IPS DF 4.7 (cell line): Measurements from ENCODE around the gene RPE65.
"Not testable (repeated sequence)": the region's sequence is repeated elsewhere in the genome, so short reads cannot be mapped to it uniquely, and the experiment has no call there.

Source experiments
- DNase-seq: peaks from one replicate; pipeline ENCODE4 v3.0.0-alpha.2; 2013; ENCODE audit warnings: low spot score; ENCODE audit errors: extremely low read depth

The RPE65 gene

DNA sequence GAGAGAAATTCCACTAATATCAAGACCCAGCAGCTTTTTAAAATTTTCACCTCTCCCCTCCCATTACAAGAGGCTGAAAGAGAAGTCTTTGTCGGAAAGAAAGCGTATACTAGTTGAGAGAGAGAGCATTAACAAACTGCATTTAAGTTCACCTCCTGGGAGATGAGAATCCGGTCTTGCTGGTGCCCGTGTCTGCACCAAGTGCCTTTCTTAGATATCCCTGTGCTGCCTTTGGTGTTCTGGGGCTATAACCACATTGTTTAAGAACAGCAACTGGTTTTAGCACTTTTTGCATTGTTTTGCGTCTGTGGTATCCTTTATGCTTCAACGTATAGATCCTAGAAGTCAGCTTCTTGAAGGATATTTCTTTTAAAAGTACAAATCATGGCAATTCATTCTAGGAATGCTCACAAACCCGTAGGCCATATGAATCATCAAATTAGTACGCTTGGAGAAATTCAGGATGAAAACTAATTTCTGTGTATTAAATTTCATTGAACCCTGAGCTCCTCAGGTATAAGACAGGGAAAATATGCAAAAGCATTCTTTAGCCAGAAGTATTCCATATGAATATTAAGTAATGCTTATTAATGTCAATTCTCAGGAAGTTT lies 3.4 kb upstream of the RPE65 start:
- DNase-seq, result no peak

DNA sequence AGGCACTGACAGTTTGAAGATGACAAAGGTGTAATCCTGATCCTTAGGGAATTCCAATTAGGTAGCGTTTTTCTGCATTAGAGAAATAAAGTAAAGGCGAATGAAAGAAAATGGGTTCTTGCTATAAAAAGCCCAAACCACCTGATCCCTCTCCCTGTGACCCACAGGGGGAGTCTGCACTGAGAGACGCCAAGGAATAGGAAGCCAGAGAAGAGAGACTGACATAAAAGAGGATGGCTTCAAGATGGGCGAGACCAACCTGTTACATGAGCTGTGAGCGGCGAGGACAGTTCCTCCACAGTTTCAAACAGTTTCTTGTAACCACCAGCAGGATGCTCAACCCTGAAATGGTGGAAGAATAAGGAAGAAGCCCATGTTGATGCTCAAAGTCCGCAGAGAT lies 1.4 kb downstream of the RPE65 start:
- no peak for DNase-seq

DNA sequence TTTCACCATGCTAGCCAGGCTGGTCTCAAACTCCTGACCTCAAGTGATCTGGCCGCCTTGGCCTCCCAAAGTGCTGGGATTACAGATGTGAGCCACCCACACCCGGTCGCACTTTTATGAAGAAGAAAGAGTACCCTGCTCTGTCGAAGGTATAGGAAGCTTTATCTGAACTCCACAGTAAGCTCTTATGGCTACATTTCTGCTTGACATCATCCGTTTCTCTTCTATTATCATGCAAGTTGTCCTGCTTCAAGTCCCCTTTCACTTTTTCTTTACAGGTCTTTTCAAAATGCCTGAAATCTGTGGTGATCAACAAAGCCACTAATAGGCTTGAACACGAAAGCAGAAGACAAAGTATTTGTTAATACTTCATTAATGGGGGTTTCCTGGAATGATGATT lies 4.0 kb downstream of the RPE65 start:
- no peak for DNase-seq

DNA sequence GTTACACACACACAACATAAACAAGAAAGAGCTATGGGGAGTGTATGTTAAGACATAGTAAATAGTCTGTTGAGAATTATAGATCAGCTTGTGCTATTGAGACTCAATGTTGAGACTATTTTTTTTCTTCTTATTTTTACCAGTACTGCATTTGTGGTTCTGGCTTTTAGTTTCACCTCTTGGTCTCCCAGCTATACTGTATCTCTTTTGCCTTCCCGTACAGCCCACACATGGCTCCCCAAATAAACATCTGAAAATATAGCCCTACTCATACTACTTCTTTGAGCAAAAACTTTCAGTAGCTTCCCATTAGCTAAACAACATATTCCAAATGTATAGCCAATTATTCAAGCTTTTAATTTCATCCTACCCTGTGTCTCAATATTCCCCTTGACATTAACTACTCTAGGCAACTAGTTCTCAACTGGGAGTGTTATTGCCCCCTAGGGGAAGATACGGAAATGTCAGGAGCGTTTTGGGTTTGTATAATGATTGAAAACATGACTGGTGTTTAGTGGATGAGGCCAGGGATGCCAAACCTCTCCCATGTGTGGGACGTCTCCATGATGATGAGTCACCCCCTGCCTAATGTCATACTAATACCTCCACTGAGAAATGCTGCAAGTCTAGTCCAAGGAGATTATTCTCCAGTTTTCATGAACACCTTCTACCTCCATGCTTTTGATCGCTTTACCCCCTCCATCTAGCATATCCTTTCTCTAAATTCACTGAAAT lies 6.8 kb downstream of the RPE65 start:
- no peak for DNase-seq

DNA sequence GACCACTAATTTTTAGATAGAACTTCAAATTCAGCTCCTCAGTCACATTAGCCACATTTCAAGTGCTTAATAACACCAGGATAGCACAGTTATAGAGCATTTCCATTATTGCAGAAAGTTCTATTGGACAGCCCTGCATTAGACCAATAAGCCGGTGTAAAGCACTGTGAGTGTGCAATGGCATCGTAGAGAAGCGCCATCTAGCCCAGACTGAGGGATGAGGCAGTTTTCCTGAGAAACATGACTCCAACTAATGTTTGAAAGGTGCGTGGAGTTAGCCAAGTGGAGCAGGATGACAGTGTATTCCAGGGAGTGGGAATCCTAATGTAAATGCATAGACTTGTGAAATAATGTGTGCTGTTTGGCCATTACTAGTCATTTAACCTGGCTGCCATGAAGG lies 7.7 kb downstream of the RPE65 start:
- no peak for DNase-seq

DNA sequence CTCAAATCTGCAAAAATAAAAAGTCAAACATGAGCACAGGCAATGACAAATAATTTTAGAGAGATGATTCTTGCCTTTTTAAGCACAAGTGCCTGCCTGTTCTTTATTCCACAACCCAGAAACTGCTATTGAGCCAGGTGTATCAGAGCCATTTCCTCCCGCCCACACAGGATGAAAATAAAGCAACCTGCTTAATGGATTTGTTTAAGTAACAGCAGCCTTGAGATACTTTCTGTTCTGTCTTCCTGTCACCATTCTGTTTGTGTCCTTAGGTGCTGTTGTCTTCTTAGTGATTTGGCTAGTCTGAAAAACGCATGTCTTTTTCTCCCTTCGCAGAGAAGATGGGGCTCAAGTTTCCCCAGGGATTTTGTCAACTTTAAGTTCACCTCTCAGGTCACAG lies 11.4 kb downstream of the RPE65 start:
- no peak for DNase-seq

DNA sequence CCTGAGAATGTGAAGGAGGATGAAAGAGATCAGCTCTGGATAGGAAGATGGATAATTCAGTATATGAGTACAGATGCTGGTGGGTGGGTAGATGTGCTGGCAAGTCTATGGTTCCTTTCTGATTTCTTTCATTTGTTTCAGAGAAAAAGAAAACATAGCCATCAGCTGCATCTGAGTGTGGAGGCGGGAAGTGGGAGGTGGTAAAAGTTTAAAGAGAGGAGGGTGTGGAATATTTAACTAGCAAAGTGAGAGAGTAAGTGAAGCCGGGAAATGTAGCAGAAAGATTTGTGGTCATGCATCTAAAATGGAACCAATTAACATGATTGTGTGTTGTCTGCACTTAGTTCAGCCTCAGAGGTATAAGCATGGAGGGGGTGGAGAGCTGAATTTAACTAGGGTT lies 16.4 kb downstream of the RPE65 start:
- DNase-seq, result no peak

DNA sequence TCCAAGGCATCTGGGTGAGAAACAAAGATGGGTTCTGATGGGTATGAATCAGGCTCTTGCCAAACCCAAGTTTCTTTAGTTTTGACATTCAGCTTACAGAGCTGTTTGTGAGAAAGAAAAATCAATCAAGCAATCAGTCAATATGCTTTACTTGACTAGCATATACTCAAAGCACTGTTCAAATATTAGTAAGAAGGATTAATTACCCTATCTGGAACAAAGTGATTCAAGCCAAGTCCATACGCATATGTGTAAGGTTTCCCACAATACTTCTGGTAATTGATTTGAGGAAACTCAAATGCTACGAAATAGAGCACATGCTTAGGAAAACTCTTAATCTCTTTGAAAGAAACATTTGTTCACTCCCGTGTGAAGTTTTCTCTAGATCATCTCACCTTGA lies 18.7 kb downstream of the RPE65 start:
- DNase-seq, result no peak

DNA sequence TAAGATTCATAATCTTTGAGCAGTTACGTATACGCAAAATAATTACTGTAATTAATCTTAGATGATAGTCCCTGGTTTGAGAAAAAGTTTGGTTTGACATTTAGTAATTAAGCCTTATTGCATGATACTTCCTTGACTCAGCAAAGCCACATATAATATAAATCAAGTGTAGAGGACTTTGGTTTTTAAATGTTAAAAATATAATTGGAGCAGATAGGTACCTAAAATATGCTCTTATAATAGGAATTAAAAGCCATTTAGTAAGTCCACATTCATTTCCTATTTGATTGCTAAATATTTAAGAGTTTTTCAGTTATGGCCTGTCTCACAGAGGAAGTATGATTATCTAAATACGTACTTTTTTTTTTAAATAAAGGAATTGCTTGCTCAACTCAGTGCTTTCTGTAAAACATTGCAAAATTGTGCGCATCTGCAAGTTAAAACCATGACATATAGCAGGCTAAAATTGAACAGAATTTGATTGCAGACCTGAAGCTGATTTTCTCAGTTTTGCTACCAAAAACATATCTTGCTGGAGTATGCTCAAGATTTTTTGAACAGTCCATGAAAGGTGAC lies 20.4 kb downstream of the RPE65 start:
- DNase-seq, result no peak

DNA sequence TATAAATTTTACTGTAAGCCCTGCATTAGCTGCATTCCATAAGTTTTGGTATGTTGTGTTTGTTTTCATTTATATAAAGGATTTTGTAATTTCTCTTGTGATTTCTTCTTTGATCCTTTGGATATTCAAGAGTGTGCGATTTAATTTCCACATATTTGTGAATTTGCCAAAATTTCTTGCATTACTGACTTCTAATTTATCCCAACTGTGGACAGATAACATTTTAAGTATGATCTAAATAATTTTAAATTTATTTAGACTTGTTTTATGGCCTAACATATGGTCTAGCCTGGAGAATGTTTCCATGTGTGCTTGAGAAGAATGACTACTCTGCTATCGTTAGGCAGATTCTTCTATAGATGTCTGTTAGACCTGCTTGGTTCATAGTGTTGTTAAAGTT lies 23.2 kb downstream of the RPE65 start:
- DNase-seq, result no peak

DNA sequence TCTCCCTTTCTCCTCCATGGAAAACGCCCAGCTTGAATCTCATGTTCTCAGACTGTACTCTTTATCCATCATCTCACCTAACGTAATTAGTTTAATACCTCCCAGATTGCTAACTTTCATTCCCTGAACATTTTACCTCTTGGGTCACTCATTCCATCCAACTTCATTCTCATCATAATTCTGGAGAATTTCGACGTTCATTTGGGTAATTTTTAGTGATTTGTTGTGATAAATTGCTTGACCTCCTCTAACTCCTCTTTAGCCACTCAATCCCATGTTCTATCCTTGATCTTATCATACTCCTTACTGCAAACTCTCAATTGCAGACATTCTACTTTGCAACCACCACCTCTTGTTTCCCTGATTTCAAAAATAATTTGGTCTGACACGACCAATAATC lies 28.4 kb downstream of the RPE65 start:
- DNase-seq, result no peak

DNA sequence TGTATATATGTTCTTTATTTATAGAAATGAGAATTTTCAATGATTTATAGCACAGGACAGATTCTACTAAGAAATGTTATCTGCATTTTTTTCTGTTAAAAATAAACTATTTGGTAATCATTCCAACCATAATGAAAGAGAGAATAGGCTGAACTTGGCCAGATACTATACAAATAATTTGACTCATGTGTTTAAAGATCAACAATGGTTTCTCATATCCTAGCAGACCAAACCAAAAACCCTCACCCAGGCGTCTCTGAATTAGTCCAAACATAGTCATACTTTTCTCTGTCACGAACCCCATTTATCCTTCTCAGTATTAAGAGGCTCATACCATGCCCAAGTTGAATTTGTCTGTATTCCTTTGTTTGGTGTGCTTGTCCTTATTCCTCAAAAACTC lies 40.3 kb downstream of the RPE65 start:
- DNase-seq, result no peak

DNA sequence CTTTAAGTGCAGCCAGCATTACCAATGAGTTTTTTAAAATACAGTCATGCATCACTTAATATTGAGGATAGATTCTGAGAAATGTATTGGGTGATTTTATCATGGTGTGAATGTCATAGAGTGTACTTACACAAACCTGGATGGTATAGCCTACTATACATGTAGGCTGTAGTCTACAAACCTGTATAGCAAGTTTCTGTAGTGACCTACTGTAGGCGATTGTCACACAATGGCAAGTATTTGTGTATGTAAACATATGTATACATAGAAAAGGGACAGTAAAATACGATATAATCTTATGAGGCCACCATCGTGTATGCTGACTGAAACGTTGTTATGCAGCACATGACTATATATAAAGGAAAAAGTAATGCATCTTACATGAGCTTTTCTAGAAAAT lies 48.2 kb downstream of the RPE65 start:
- DNase-seq, result no peak

DNA sequence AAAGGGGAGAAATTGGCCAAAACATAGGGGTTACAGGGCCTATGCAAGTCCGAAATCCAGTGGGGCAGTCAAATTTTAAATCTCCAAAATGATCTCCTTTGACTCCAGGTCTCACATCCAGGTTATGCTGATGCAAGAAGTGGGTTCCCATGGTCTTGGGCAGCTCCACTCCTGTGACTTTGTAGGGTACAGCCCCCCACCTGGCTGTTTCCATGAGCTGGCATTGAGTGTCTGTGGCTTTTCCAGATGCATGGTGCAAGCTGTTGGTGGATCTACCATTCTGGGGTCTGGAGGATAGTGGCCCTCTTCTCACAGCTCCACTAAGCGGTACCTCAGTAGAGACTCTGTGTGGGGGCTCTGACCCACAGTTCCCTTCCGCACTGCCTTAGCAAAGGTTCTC lies 54.2 kb downstream of the RPE65 start:
- DNase-seq, result not testable (repeated sequence)

DNA sequence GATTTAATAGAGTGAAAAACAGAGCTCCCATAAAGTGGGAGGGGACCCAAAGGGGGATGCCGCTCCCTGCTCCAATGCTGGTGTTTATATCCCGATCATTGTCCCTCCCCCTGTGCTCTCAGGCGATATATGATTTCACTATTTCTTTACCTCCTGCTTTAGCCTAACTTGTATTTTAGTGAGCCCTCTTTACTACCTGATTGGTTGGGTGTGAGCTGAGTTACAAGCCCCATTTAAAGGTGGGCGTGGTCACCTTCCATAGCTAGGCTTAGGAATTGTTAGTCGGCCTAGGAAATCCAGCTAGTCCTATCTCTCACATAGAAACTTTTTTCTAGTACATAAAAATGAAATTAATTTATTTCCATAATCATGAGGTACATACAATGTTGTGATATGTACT lies 57.3 kb downstream of the RPE65 start:
- DNase-seq, result not testable (repeated sequence)

DNA sequence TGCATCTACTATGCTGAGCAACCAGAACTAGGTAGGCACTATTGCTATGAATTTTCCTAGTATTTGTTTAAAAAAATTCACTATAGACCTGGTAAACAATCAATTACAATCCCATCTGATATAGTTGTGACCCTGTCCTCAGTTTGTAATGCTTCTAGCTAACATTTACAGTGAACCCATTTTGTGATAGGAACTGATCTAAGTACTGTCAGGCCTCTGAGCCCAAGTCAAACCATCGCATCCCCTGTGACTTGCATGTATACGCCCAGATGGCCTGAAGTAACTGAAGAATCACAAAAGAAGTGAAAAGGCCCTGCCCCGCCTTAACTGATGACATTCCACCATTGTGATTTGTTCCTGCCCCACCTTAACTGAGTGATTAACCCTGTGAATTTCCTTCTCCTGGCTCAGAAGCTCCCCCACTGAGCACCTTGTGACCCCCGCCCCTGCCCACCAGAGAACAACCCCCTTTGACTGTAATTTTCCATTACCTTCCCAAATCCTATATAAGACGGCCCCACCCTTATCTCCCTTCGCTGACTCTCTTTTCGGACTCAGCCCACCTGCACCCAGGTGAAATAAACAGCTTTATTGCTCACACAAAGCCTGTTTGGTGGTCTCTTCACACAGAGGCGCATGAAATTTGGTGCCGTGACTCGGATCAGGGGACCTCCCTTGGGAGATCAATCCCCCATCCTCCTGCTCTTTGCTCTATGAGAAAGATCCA lies 63.8 kb downstream of the RPE65 start:
- not testable (repeated sequence) for DNase-seq

DNA sequence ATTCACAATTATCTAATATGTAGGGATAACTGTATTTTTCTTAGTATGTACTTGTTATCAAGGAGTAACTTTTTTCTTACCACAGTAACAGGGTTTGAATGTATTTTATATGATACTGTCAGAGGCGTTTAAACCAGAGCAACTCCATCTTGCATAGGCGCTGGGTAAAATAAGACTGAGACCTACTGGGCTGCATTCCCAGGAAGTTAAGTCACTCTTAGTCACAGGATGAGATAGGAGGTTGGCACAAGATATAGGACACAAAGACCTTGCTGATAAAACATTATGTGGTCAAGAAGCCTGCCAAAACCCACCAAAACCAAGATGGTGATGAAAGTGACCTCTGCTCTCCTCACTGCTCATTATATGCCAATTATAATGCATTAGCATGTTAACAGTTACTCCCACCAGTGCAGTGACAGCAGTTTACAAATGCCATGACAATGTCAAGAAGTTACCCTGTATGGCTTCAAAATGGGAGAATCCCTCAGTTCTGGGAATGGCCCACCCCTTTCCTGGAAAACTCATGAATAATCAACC lies 64.8 kb downstream of the RPE65 start:
- DNase-seq, result no peak

DNA sequence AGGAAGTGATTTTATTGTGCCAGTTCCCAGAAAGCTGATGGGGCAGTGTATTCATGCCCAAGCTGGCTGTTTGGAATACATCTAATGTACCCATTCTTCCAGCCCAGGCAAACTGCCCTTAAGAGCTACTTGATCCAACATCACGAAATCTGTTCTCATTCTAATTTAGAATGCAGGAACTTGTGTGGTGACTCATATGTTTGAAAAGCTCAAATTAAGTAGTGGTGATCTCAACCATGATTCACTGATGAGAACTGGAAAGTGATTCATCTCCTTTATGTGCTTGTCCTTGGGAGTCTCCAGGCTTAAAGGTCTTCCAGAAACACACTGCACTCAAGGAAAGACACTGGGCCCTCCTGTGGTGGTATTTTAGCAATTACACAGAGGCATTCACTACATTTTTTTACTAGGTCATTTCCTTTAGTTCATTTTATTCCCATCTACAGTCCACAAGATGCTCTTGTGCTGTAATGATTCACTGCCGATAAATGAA lies 65.4 kb downstream of the RPE65 start:
- no peak for DNase-seq

DNA sequence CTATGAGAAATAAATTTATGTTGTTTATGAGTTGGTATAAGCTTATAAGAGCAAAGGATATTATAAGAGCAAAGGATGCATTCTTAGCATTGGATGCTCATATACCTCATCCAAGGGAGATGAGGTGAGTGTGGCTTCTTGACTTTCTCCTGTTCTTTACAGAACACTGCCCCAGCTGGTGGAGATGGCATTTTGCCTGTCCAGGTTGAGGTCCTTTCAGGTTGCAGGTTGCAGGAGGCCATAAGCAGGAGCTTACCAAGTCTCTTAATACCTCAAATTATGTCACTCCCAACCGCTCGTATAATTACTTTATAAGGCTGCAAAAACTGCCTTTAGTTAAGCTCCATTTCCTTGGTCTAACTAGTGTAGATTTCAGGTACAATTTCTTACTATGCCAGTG lies 66.7 kb downstream of the RPE65 start:
- DNase-seq, result no peak

DNA sequence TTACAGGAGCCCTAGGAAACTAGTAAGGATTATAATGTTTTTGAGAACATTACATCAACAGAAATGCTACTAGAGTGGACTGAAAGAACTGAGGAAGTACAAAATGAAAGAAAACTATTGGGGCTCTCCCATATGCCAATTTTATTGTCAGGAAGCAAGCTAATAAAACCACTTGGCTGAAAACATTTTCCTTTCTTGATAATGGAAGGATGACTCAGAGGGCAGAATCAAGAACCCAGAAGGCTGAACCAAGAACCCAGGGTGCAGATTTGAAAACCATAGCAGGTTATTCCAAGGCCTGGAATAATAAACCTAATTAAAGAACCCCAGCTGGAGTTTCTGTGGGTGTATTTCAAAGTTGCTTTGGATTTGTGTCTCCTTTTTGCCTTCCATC lies 70.7 kb downstream of the RPE65 start:
- no peak for DNase-seq
